HUES6 (cell line): ENCODE results near the gene FAM131A.

ENCODE experiments used
- H3K27ac ChIP-seq: 2 replicates; pipeline ENCODE4 v1.7.0; 2013; ENCODE audit warnings: low read depth, mild to moderate bottlenecking, low read length, inconsistent platforms
- H3K27me3 ChIP-seq: 2 replicates; pipeline ENCODE4 v1.6.1; 2013; ENCODE audit warnings: low read length; ENCODE audit not compliant: control insufficient read depth, insufficient read depth
- H3K36me3 ChIP-seq: 2 replicates; pipeline ENCODE4 v1.6.1; 2013; ENCODE audit warnings: low read length; ENCODE audit not compliant: control insufficient read depth, insufficient read depth
- H3K4me1 ChIP-seq: 2 replicates; pipeline ENCODE4 v1.6.1; 2013; ENCODE audit warnings: low read length; ENCODE audit not compliant: control insufficient read depth, insufficient read depth
- H3K4me3 ChIP-seq: 2 replicates; pipeline ENCODE4 v1.5.1; 2013; ENCODE audit warnings: low read depth, low read length
- H3K9ac ChIP-seq: one replicate; pipeline ENCODE4 v1.6.1; 2013; ENCODE audit warnings: mild to moderate bottlenecking, low read length
- H3K9me3 ChIP-seq: 2 replicates; pipeline ENCODE4 v1.6.1; 2013; ENCODE audit warnings: low read depth, low read length; ENCODE audit not compliant: control insufficient read depth, insufficient read depth

Gene FAM131A

DNA sequence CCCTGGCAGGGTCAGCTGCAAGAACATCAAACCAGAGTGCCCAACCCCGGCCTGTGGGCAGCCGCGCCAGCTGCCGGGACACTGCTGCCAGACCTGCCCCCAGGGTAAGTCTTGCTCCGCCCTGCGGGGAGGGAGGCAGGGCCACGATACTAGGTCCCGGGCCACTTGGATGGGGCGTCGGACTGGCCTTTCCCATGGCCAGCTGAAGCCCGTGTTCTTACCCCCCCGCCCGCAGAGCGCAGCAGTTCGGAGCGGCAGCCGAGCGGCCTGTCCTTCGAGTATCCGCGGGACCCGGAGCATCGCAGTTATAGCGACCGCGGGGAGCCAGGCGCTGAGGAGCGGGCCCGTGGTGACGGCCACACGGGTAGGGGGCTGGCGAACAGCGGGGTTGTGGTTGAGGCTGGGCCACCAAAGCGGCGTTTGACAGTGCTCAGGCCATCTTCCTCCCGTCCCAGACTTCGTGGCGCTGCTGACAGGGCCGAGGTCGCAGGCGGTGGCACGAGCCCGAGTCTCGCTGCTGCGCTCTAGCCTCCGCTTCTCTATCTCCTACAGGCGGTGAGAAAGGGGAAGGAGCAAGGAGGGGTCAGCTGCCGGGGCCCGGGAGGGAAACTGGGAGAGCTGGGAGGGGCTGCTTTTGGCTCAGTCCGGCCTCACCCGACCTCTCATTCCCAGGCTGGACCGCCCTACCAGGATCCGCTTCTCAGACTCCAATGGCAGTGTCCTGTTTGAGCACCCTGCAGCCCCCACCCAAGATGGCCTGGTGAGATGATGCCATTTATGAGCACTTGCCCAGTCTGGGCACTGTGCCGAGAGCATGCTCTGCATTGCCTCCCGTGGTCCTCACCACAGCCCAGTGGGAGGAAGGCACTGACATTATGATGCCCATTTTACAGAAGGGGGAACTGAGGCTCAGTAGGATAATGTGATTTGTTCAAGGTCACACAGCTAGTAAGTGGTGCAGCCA lies 44.1 kb downstream of the FAM131A start:
- H3K27me3 ChIP-seq, result peaks cover 60% of the 10 kb centered on the region
- peak overlapping the region; percentile 69 for H3K4me3 ChIP-seq

DNA sequence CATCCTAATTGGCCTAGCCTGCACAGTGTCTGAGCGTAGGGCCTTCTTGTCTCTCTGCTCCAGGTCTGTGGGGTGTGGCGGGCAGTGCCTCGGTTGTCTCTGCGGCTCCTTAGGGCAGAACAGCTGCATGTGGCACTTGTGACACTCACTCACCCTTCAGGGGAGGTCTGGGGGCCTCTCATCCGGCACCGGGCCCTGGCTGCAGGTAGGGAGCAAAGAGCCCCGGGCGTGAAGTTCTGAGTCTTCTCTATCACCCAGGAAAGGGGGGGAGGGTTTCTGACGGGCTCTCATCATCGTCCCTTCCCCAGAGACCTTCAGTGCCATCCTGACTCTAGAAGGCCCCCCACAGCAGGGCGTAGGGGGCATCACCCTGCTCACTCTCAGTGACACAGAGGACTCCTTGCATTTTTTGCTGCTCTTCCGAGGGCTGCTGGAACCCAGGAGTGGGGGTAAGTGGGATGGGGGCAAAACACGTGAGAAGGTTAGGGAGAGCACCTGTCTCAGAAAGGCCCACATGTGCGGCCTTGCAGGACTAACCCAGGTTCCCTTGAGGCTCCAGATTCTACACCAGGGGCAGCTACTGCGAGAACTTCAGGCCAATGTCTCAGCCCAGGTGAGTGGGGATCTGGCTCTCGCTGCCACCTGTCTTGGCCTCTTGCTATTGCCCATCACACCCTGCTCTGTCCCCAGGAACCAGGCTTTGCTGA lies 45.1 kb downstream of the FAM131A start:
- no peak overlapping the region for H3K4me3 ChIP-seq
- no peaks in the 10 kb centered on the region for H3K9me3 ChIP-seq
- peaks cover 62% of the 10 kb centered on the region for H3K27me3 ChIP-seq
- H3K4me1 ChIP-seq, result peaks cover 33% of the 10 kb centered on the region
- no peak overlapping the region for H3K9ac ChIP-seq
- H3K27ac ChIP-seq, result no peak overlapping the region
- no peaks in the 10 kb centered on the region for H3K36me3 ChIP-seq

More for the DNA sequence above, 44.1 kb downstream of the FAM131A start:
- Histone ChIP-seq H3K4me1 (peaks cover 37% of the 10 kb centered on the region), H3K27ac (no peak overlapping the region), H3K36me3 (no peaks in the 10 kb centered on the region), H3K9ac (no peak overlapping the region), H3K9me3 (no peaks in the 10 kb centered on the region)

DNA sequence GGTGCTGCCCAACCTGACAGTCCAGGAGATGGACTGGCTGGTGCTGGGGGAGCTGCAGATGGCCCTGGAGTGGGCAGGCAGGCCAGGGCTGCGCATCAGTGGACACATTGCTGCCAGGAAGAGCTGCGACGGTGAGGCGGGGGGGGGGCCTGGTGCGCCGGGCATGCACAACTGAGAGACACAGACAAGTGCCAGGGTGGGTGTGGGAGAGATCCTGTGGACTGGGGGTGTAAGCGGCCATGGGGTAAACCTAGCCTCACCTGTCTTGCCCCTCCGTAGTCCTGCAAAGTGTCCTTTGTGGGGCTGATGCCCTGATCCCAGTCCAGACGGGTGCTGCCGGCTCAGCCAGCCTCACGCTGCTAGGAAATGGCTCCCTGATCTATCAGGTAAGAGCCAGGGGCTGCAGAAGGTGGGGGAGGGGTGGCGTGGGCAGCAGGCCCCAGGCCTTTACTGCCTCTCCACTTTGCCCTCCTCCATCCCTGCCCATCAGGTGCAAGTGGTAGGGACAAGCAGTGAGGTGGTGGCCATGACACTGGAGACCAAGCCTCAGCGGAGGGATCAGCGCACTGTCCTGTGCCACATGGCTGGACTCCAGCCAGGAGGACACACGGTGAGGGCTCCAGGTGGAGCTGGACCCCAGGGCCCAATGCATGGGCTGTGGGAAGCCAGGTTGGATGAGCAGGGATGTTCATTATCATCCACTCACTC lies 45.8 kb downstream of the FAM131A start:
- Histone ChIP-seq H3K27ac (no peak overlapping the region), H3K4me3 (no peak overlapping the region), H3K4me1 (peaks cover 26% of the 10 kb centered on the region), H3K36me3 (no peaks in the 10 kb centered on the region), H3K9ac (no peak overlapping the region), H3K9me3 (no peaks in the 10 kb centered on the region), H3K27me3 (peaks cover 57% of the 10 kb centered on the region)

DNA sequence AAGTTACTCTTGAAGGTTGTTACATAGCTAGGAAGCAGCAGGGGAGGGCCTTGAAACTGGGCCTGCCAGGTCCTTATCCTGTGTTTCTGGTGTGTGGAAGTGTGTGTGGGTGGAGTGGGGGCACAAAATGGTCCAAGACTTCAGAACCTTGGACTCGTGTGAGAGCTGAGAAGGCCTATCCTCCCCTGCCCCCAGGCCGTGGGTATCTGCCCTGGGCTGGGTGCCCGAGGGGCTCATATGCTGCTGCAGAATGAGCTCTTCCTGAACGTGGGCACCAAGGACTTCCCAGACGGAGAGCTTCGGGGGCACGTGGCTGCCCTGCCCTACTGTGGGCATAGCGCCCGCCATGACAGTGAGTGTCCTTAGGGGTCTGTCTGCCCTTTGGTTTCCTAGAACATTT lies 46.9 kb downstream of the FAM131A start:
- no peaks in the 10 kb centered on the region for H3K36me3 ChIP-seq
- H3K27ac ChIP-seq, result no peak overlapping the region
- H3K9ac ChIP-seq, result no peak overlapping the region
- H3K4me3 ChIP-seq, result no peak overlapping the region
- H3K27me3 ChIP-seq, result peaks cover 46% of the 10 kb centered on the region
- H3K9me3 ChIP-seq, result no peaks in the 10 kb centered on the region
- H3K4me1 ChIP-seq, result peaks cover 14% of the 10 kb centered on the region

DNA sequence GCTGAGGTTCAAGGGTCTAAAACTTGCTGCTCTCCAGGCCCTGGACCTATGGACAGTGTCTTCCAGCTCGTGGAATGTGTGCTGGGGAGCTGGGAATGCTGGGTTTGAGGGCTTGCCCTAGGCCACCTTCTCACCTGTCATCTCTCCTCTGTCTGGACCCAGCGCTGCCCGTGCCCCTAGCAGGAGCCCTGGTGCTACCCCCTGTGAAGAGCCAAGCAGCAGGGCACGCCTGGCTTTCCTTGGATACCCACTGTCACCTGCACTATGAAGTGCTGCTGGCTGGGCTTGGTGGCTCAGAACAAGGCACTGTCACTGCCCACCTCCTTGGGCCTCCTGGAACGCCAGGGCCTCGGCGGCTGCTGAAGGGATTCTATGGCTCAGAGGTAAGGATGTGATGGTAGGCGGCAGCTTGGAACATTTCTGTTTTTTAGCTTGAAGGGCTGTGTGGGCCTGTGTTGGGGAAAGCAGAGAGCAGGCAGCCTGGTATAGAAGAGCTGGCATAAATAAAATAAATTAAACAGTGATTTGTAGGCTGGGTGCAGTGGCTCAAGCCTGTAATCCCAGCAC lies 47.5 kb downstream of the FAM131A start:
- H3K27ac ChIP-seq, result no peak overlapping the region
- H3K9me3 ChIP-seq, result no peaks in the 10 kb centered on the region
- H3K9ac ChIP-seq, result no peak overlapping the region
- H3K27me3 ChIP-seq, result peaks cover 43% of the 10 kb centered on the region
- H3K36me3 ChIP-seq, result no peaks in the 10 kb centered on the region
- no peak overlapping the region for H3K4me3 ChIP-seq
- peaks cover 13% of the 10 kb centered on the region; the same call in 1 of the 2 replicates for H3K4me1 ChIP-seq

DNA sequence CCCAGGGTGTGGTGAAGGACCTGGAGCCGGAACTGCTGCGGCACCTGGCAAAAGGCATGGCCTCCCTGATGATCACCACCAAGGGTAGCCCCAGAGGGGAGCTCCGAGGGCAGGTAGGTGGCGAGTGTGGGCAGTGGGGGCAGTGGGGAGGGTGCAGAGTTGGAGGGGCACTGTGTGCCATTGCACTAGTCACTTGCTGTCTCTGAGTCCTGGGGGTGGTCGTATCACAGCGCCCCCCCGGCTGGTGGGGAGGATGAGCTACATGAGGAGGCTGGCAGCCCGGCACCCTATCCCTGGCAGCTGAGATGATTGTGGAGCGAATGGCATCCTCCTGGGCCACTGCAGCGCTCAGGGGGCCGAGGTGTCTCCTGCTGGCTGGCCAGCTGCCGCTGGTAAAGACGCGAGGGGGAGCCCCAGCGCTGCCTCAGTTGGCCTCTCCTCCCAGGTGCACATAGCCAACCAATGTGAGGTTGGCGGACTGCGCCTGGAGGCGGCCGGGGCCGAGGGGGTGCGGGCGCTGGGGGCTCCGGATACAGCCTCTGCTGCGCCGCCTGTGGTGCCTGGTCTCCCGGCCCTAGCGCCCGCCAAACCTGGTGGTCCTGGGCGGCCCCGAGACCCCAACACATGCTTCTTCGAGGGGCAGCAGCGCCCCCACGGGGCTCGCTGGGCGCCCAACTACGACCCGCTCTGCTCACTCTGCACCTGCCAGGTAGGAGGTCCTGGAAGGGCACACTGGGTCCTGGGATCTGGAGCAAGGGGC lies 48.8 kb downstream of the FAM131A start:
- Histone ChIP-seq H3K9me3 (no peaks in the 10 kb centered on the region), H3K4me3 (no peak overlapping the region), H3K27ac (no peak overlapping the region), H3K9ac (no peak overlapping the region), H3K27me3 (peaks cover 35% of the 10 kb centered on the region), H3K36me3 (no peaks in the 10 kb centered on the region), H3K4me1 (peaks cover 7% of the 10 kb centered on the region; the same call in 1 of the 2 replicates)

DNA sequence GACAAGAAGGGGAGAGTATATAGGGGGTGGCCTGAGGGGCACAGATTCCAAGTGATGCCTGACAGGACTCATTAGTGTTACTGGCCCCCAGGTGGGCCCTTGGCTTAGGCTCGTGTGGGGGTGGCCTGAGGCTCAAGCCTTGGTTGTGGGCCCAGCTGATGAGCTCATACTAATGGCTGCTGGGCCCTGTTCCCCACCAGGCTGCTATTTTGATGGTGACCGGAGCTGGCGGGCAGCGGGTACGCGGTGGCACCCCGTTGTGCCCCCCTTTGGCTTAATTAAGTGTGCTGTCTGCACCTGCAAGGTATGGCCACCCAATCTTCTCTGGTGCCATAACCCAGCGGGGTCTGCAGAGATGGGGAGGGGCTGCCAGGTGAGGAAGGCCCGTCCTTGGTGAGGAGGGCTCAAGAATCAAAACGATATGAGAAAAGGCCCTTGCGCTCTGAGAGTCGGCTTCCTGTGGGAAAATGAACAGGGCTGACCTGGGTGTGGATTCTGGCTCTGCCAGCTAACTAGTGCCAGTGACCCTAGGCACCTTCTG lies 49.8 kb downstream of the FAM131A start:
- Histone ChIP-seq H3K36me3 (no peaks in the 10 kb centered on the region), H3K27me3 (peaks cover 25% of the 10 kb centered on the region)

DNA sequence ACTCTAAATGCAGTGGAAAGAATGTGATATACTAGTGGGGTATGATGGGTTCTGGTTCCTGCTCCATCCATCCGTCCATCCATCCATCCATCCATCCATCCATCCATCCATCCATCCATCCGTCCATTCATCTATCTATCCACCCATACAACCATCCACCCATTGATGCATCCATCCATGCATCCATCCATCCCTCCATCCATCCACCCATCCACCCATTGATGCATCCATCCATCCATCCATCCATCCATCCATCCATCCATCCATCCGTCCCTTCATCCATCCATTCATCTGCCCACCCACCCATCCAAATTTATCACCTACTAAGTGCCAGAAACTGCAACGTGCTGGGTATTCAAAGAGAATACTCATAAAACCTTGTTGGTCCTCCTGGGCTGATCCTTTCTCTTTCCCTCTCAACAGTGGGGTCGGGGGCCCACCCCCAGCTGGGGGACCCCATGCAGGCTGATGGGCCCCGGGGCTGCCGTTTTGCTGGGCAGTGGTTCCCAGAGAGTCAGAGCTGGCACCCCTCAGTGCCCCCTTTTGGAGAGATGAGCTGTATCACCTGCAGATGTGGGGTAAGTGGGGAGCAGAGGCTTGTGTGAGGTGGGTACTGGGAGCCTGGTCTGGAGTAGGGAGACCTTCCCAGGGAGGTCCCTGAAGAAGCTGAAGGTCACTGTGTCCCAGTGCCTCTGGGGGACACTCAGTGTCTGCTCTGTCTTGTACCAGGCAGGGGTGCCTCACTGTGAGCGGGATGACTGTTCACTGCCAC lies 51.0 kb downstream of the FAM131A start:
- Histone ChIP-seq H3K4me1 (no peaks in the 10 kb centered on the region), H3K27me3 (peaks cover 13% of the 10 kb centered on the region), H3K9ac (no peak overlapping the region), H3K4me3 (no peak overlapping the region), H3K27ac (no peak overlapping the region), H3K9me3 (no peaks in the 10 kb centered on the region), H3K36me3 (no peaks in the 10 kb centered on the region)

More for the DNA sequence above, 49.8 kb downstream of the FAM131A start:
- H3K4me1 ChIP-seq, result no peaks in the 10 kb centered on the region
- no peak overlapping the region for H3K27ac ChIP-seq
- no peak overlapping the region for H3K4me3 ChIP-seq
- no peaks in the 10 kb centered on the region for H3K9me3 ChIP-seq
- no peak overlapping the region for H3K9ac ChIP-seq

DNA sequence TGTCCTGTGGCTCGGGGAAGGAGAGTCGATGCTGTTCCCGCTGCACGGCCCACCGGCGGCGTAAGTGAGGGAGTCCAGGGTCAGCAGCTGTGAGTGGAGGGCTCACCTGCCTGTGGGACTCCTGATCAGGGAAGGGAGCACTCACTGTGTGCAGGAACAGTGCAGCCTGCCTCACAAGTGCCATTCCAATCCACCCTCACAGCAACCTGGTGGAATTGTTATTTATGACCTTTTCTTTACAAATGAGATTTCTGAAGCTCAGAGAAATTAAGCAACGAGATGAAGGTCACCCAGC lies 51.5 kb downstream of the FAM131A start:
- Histone ChIP-seq H3K9me3 (no peaks in the 10 kb centered on the region), H3K27me3 (peaks cover 11% of the 10 kb centered on the region), H3K36me3 (no peaks in the 10 kb centered on the region), H3K4me3 (no peak overlapping the region), H3K9ac (no peak overlapping the region), H3K4me1 (no peaks in the 10 kb centered on the region), H3K27ac (no peak overlapping the region)
